GM19467 (cell line): ENCODE data around the gene WEE1.

Experiments
- ATAC-seq: cut with Tn5 transposase; IDR thresholded peaks from one replicate; pipeline ENCODE4 v1.9.1; 2021; ENCODE audit warnings: mild to moderate bottlenecking, moderate library complexity; ENCODE audit not compliant: unreplicated experiment

Gene WEE1

GRCh38 chr11:9565822-9566560 is 7.5 kb upstream of the WEE1 start:
- peak; percentile 76 for ATAC-seq

GRCh38 chr11:9566561-9567063 is 6.9 kb upstream of the WEE1 start:
- no peak for ATAC-seq

GRCh38 chr11:9567401-9567800 is 6.1 kb upstream of the WEE1 start:
- no peak for ATAC-seq

GRCh38 chr11:9568161-9568853 is 5.2 kb upstream of the WEE1 start:
- no peak for ATAC-seq

- no peak for ATAC-seq
These were observed 4.4 kb upstream of the WEE1 start for GRCh38 chr11:9568854-9569587.

- ATAC-seq, result no peak
These were observed 3.8 kb upstream of the WEE1 start for GRCh38 chr11:9569588-9570164.

GRCh38 chr11:9570313-9571025 is 3.0 kb upstream of the WEE1 start:
- ATAC-seq, result no peak

- no peak for ATAC-seq
These were observed 2.3 kb upstream of the WEE1 start for GRCh38 chr11:9571071-9571762.

GRCh38 chr11:9571763-9572115 is 1.7 kb upstream of the WEE1 start:
- ATAC-seq, result no peak

GRCh38 chr11:9573775-9574621 is 528 bp downstream of the WEE1 start:
- peak; percentile 1 for ATAC-seq

GRCh38 chr11:9574622-9575259 is 1.3 kb downstream of the WEE1 start:
- ATAC-seq, result no peak

- no peak for ATAC-seq
These were observed 2.1 kb downstream of the WEE1 start for GRCh38 chr11:9575260-9576240.

GRCh38 chr11:9576701-9577381 is 3.4 kb downstream of the WEE1 start:
- ATAC-seq, result no peak

- ATAC-seq, result no peak
These were observed 4.1 kb downstream of the WEE1 start for GRCh38 chr11:9577556-9577955.

- ATAC-seq, result no peak
These were observed 7.4 kb downstream of the WEE1 start for GRCh38 chr11:9580894-9581293.

- no peak for ATAC-seq
These were observed 8.2 kb downstream of the WEE1 start for GRCh38 chr11:9581556-9582161.

- no peak for ATAC-seq
These were observed 17.2 kb downstream of the WEE1 start for GRCh38 chr11:9590717-9591116.
